ENCODE data around the gene PEAR1. TPM values are rescaled to one million over a fixed set of nuclear protein-coding genes. Genes with fewer than 3 reads are reported as not detected.

The PEAR1 gene
- total RNA-seq = 10 to 100 TPM in 2 of 4 donors, 1 to 10 TPM in 2; 5.9 to 40.9 (median 8.7) TPM

- TF ChIP-seq, protein P1, sequence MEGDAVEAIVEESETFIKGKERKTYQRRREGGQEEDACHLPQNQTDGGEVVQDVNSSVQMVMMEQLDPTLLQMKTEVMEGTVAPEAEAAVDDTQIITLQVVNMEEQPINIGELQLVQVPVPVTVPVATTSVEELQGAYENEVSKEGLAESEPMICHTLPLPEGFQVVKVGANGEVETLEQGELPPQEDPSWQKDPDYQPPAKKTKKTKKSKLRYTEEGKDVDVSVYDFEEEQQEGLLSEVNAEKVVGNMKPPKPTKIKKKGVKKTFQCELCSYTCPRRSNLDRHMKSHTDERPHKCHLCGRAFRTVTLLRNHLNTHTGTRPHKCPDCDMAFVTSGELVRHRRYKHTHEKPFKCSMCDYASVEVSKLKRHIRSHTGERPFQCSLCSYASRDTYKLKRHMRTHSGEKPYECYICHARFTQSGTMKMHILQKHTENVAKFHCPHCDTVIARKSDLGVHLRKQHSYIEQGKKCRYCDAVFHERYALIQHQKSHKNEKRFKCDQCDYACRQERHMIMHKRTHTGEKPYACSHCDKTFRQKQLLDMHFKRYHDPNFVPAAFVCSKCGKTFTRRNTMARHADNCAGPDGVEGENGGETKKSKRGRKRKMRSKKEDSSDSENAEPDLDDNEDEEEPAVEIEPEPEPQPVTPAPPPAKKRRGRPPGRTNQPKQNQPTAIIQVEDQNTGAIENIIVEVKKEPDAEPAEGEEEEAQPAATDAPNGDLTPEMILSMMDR (IDR thresholded peaks at IDR 0.05; ENCODE audit: low read depth) = no peak
Observed at GRCh38 chr1:156893048-156893953, at the start of gene PEAR1. TSS of gene PEAR1 (plus strand) at chr1:156893718. CDS start at chr1:156903927, 10,209 bp downstream.

DNA sequence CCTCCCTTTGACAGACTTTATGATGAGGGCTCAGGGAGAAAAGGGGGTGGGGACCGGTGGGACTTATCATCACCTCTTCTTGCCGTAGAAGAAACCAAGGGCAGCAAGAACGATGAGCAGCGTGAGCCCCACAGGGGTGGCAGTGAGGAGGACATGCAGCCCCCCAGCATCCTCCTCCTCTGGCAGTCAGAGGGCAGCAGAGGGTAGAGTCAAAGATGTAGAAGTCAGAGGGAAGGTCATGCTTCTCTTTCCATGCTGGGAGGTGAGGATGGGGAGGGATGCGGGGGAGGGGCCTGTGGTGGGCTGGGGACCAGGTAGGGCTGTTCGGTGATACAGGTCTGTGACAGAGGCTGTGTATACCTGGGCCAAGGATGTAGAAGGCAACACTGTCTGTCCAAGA lies 49.4 kb upstream of the PEAR1 start:
- TF ChIP-seq, protein P1 (IDR thresholded peaks at IDR 0.05; ENCODE audit: low read depth) = no peak

DNA sequence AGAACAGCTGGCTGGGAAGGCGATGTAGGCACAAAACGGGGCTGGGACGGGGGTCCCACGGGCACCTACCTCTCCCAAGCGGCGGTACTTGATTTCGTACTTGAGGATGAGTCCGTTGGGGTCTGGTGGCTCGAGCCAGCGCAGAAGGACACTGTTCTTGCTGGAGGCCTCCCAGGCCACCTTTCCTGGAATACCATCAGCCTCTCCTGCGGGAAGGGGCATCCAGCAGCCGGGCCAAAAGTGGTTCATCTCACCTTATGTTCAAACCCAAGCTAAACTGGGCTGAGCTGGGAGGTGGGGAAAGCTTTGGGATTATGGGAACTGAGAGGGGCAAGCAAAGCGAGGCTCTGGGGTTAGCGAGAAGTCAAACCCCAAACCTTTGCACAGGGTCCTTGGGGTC lies 48.9 kb upstream of the PEAR1 start:
- TF ChIP-seq, protein P1 (IDR thresholded peaks at IDR 0.05; ENCODE audit: low read depth) = no peak

- TF ChIP-seq, protein P1 (IDR thresholded peaks at IDR 0.05; ENCODE audit: low read depth) = no peak
Observed at GRCh38 chr1:156845055-156845952, 48.2 kb upstream of the PEAR1 start.

- TF ChIP-seq, protein P1 (IDR thresholded peaks at IDR 0.05; ENCODE audit: low read depth) = no peak
Observed at GRCh38 chr1:156845953-156846545, 47.5 kb upstream of the PEAR1 start.

GRCh38 chr1:156846643-156847042 lies 46.9 kb upstream of the PEAR1 start:
- TF ChIP-seq, protein P1 (IDR thresholded peaks at IDR 0.05; ENCODE audit: low read depth) = no peak
